ENCODE results near the gene ADAP1. TPM values are rescaled to one million over a fixed set of nuclear protein-coding genes. Genes with fewer than 3 reads are reported as not detected.

Gene ADAP1
- total RNA-seq, 1 experiment from 2014 or later: 3.5 TPM

DNA sequence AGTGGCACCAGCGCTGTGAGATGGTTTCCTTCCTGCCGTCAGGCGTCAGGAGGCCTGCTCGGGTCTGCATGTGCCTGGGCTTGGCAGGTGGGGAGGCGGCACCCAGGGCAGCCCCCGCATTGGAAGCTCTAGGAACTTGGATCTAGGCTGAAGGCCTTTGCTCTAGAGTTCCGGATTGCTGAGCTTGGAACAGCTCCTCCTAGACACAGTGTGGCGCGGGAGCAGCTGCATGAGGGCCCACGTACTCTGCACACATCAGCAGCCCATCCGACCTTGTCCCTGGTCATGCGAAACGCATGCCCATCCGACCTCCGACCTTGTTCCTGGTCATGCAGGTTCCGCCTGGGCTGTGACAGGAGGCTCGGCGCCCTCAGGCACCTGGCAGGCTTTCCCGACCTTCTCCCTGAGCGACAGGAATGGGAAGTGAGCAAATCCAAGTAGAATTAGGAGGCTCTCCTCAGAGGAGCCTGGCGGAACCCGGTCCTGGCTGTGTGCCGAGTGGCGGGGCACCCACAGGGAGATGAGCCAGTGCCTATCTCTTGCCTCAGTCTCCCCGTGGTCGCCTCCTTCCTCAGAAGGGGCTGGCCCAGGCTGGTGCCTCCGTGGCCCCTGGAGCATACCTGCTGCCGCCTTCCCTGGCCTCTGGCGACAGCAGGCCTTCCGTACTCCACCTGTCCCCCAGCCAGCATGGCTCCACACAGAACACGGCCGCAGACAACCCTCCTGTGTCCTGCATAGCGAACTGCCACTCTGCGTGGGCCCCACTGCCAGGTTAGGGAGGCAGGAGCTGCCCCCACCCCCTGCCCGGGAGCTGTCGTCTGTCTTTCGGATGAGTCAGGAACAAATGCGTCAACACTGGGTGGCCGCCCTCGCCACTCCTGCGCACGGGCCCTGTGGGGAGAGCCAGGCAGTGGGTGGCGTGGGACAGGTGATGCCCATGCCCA is 66.1 kb downstream of the ADAP1 start:
- H3K4me3 ChIP-seq: no peak overlapping the region
- no peak overlapping the region for H3K27ac ChIP-seq
- H3K9me3 ChIP-seq (replicated peaks): no peaks in the 10 kb centered on the region
- DNase-seq (ENCODE audit: low read depth in 1 of 2, low spot score in 2 of 2): no peak
- H3K4me1 ChIP-seq (replicated peaks): no peaks in the 10 kb centered on the region
- H3K36me3 ChIP-seq: peaks cover 49% of the 10 kb centered on the region
- no peaks in the 10 kb centered on the region for H3K27me3 ChIP-seq (replicated peaks)

DNA sequence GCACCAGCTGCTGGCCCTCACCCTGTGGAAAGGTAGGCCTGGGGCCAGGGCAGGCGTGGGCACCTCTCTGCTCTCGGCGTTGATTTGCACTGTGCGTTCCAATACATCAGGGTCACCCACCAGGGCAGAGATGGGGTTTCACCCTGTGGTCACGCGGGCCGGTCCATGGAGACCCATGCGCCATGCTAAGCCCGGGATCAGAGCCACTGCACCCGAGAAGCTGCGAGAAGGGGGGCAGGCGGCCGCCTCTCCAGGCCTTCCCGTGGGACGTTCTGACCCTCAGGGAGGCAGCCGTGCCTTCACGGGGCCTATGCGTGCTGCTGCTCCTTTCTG is 67.0 kb downstream of the ADAP1 start:
- no peak for DNase-seq (ENCODE audit: low read depth in 1 of 2, low spot score in 2 of 2)
- peaks cover 45% of the 10 kb centered on the region for H3K36me3 ChIP-seq
- H3K27me3 ChIP-seq (replicated peaks): no peaks in the 10 kb centered on the region
- no peaks in the 10 kb centered on the region for H3K9me3 ChIP-seq (replicated peaks)
- no peak overlapping the region for H3K4me3 ChIP-seq
- no peak overlapping the region for H3K27ac ChIP-seq
- no peaks in the 10 kb centered on the region for H3K4me1 ChIP-seq (replicated peaks)

DNA sequence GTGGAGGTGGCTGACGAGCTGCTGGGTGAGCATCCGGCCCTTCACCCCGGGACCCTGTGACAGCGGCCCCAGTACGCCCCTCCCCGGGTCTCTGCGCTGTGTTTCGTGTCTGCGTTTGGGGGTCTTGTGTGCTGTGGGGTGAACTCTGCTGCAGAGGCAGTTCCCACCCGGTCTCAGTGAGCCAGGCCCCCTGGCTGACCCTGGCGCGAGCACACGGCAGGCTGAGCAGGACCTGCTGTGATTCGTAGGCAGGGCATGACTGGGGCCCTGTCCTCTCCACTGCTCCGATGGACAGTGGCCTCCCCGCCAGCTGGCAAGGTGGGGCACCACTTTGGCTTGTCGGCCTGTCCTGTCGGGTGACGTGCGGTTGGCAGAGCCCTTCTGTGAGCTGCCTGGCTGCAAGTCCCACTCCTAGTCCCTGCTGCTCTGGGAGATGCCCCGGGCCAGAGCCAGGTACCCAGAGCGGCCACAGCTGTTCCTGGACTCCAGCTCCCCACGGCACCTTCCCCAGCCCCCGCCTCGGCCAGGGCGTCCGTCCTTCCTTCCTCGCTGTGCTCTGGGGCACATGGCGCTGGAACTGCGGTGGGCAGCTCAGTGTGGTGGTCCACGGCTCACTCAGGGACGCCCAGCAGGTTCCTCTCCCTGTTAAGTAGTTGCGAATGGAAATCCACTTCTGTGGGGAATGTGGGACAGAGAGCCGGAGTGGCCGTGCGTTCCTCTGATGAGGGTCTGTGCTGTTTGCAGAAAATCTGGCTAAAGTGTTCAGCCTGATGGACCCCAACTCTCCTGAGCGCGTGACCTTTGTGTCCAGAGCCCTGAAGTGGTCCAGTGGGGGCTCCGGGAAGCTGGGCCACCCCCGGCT is 67.6 kb downstream of the ADAP1 start:
- DNase-seq (ENCODE audit: low read depth in 1 of 2, low spot score in 2 of 2): no peak
- no peaks in the 10 kb centered on the region for H3K4me1 ChIP-seq (replicated peaks)
- no peak overlapping the region for H3K27ac ChIP-seq
- H3K4me3 ChIP-seq: no peak overlapping the region
- peaks cover 39% of the 10 kb centered on the region for H3K36me3 ChIP-seq
- no peaks in the 10 kb centered on the region for H3K9me3 ChIP-seq (replicated peaks)
- no peaks in the 10 kb centered on the region for H3K27me3 ChIP-seq (replicated peaks)

DNA sequence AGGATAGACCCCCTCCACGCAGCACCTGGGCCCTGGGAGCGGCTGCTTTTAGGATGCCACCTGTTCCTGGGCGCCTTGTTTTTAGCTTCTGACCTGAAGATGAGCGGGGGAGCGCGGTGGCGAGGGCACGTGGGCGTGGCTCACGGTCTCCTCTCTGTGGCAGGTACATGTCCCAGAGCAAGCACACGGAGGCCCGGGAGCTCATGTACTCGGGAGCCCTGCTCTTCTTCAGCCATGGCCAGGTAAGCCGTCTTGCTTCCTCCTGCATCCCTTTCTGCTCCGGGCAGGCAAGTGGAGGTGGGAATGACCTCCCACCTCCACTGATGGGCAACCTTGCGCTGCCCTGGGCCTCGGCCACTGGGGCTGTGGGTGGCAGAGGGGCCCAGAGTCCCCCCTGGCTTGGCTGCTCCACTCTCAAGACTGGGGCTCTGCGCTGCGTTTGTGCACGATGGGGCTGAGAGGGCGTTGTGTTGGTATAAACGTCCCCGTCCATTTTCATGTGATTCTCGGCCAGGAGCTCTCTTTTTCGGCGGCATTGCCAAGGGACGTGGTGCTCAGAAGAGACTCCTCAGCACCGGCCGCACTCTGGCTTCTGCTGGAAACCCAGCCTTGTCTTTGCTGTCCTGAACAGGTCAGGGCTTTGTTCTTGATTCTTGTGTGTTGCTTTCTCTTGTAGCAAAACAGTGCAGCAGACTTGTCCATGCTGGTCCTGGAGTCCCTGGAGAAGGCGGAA is 68.4 kb downstream of the ADAP1 start:
- DNase-seq (ENCODE audit: low read depth in 1 of 2, low spot score in 2 of 2): no peak
- peaks cover 33% of the 10 kb centered on the region for H3K36me3 ChIP-seq
- no peaks in the 10 kb centered on the region for H3K9me3 ChIP-seq (replicated peaks)
- H3K27ac ChIP-seq: no peak overlapping the region
- H3K4me1 ChIP-seq (replicated peaks): no peaks in the 10 kb centered on the region
- H3K4me3 ChIP-seq: no peak overlapping the region
- no peaks in the 10 kb centered on the region for H3K27me3 ChIP-seq (replicated peaks)

DNA sequence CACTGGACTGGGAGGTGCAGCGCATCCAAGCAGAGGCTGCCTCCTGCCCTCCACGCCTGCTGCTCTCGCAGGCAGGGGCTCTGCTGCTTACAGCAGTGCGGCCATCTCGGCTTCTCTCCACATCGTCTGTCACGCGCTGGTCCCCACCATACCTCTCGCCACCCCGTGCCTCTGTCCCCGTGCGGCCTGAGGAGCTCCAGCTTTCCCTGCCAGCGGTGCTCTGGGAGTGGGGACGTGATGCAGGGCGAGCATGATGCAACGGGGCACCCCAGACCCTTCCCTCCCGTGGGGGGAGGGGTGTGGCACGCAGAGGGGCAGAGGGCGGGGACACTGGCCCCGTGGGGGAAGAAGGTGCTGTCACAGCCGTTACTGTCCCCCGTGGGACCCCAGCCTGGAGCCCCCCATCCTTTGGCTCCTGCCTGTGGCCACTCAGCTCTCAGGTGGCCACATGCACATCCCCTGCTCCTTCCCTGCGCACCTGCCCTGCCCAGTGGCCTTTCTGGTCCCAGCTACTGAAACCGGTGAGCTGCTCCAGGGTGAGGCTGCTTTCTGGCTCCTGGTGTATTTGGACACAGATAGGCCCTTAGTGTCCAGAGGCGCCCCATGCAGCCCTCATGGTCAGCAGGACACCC is 69.1 kb downstream of the ADAP1 start:
- peaks cover 31% of the 10 kb centered on the region for H3K36me3 ChIP-seq
- no peaks in the 10 kb centered on the region for H3K9me3 ChIP-seq (replicated peaks)
- H3K4me3 ChIP-seq: no peak overlapping the region
- no peaks in the 10 kb centered on the region for H3K4me1 ChIP-seq (replicated peaks)
- H3K27me3 ChIP-seq (replicated peaks): no peaks in the 10 kb centered on the region
- H3K27ac ChIP-seq: no peak overlapping the region
- DNase-seq (ENCODE audit: low read depth in 1 of 2, low spot score in 2 of 2): no peak

DNA sequence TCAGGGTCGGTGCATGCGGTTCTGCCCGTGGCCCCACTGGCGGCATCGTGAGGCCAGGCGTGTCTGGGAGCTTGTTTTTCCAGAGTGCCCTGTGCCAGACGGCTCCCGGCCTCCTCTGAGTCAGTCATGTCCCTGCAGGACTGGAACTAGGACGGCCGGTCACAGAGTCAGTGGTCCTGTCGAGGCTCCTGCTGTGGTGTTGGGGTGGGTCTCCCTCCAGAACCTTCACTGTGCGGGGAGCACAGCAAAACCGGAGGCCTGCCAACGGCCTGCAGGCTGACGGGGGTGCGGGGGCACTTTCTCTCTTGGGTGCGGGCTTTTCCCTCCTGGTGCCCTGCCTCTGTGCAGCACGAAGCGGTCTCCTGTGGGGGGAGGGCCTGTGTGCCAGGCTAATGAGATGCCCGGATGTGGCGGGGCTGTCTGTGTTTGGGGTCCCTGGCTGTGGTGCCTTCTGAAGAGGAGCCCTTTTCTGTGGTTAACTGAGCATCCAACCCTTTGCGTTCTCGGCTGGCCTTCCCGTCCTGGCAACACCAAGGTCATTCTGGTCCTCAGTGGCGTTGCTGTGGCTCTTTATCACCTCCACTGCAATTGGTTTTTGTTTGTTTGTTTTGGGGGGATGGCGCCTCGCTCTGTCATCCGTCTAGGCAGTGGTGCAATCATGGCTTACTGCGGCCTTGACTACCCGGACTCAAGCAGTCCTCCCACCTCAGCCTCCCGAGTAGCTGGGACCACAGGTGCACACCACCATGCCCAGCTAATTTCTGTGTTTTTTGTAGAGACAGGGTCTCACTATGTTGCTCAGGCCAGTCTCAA is 70.1 kb downstream of the ADAP1 start:
- no peaks in the 10 kb centered on the region for H3K9me3 ChIP-seq (replicated peaks)
- H3K4me1 ChIP-seq (replicated peaks): no peaks in the 10 kb centered on the region
- H3K4me3 ChIP-seq: no peak overlapping the region
- H3K27me3 ChIP-seq (replicated peaks): no peaks in the 10 kb centered on the region
- H3K36me3 ChIP-seq: peaks cover 37% of the 10 kb centered on the region
- no peak for DNase-seq (ENCODE audit: low read depth in 1 of 2, low spot score in 2 of 2)
- no peak overlapping the region for H3K27ac ChIP-seq

DNA sequence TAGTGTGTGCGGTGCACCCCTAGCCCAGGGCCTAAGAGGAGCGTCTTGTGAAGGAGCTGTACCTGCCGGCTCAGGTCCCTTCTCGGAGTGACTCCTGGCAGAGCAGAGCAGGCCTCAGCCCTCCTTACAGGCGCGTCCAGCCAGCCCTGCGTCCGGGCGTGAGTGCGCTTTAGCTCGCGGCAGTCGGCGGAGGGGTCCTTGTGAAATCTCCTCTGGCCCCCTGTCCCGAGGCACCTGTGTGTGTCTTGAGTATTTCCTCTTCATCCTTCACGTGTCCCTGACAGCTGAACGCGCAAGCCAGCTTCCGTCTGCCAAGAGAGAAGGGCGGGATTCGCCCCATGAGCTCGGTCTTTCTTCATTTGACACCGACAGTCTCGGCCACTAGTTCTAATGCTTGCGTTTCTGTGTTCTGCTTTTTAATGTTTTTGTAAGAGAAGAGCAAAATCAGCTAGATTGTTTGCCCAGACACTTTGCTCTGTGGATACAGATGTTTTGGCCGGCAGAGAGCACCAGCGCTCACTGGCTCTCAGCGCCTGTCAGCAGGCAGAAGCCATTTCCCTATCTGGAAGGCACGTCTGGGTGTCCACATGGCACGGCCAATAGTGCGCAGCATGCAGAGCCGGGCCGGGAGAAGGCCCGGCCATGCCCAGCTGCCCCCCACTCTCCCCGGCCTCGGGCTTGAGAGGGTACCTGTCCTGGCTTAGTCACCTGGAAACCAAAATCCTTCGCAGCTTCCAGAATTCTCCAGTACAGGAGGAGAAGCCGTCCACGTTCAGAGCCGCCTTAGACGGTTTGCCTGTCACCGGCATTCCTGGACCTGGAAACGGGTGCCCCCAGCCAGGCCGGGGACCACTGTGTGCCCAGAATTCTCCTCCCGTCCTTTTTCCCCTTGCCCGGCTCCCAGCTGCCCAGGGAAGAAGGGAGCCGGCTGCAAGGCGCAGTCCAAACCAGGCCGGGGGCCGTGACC is 71.1 kb downstream of the ADAP1 start:
- Histone ChIP-seq H3K27ac (no peak overlapping the region), H3K27me3 (replicated peaks) (no peaks in the 10 kb centered on the region), H3K4me3 (no peak overlapping the region), H3K9me3 (replicated peaks) (no peaks in the 10 kb centered on the region), H3K4me1 (replicated peaks) (no peaks in the 10 kb centered on the region), H3K36me3 (peaks cover 36% of the 10 kb centered on the region)
- no peak for DNase-seq (ENCODE audit: low read depth in 1 of 2, low spot score in 2 of 2)

DNA sequence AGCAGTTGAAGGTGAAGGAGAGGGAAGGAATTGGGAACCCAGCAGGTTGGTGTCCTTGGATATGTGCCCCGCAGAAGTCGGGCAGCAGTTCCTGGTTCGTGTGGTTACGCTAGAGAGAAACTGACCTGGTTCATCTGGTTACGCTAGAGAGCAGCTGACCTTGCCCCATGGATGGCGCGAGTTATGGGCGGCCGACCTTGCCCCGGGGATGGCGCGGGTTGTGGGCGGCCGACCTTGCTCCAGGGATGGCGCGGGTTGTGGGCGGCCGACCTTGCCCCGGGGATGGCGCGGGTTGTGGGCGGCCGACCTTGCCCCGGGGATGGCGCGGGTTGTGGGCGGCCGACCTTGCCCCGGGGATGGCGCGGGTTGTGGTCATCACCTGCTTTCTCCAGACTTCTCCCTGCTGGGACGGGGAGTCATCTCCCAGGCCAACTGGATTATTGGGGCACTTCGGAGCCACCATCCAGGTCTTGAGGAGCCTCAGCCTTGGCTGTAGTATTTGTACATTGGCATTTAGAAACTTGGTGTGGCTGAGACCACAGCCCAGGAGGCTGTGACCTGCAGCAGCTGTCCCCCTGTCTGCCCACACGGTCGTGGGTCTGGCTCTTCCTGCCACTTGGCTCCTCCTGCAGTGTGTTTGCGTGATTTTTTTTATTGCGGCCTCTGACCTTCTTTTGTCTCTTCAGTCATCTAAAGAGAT is 72.0 kb downstream of the ADAP1 start:
- peaks cover 32% of the 10 kb centered on the region for H3K36me3 ChIP-seq
- H3K27ac ChIP-seq: no peak overlapping the region
- H3K27me3 ChIP-seq (replicated peaks): no peaks in the 10 kb centered on the region
- DNase-seq (ENCODE audit: low read depth in 1 of 2, low spot score in 2 of 2): no peak
- no peaks in the 10 kb centered on the region for H3K9me3 ChIP-seq (replicated peaks)
- peaks cover 5% of the 10 kb centered on the region for H3K4me1 ChIP-seq (replicated peaks)
- no peak overlapping the region for H3K4me3 ChIP-seq

DNA sequence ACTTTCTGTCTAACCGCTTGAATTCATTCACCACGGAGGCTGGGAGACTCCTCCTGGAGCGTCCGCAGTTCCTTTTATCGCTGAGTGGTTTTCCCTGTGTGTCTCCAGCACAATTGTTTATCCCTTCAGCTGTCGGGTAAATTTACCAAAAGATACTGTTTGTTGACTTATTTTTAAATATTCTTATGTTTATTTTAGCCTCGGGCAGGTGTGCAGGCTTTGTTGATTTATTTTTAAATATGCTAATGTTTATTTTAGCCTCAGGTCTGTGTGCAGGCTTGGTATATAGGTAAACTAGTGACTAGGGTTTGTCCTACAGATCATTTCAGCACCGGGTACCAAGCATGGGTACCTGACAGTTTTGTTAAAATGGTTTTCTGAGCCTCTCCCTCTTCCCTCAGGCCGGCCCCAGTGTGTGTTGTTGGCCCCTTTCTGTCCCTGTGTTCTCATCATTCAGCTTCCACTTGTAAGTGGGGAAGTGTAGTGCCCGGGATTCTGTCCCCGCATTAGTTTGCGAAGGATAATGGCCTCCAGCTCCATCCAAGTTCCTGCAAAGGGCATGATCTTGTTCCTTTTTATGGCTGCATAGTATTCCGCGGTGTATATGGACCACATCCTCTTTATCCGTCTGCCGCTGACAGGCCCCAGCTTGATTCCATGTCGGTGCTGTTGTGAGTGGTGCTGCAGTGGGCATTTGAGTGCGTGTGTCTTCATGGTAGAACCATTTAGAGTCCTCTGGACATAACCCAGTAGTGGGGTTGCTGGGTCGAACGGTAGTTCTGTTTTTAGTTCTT is 72.8 kb downstream of the ADAP1 start:
- no peak for DNase-seq (ENCODE audit: low read depth in 1 of 2, low spot score in 2 of 2)
- Histone ChIP-seq H3K27me3 (replicated peaks) (no peaks in the 10 kb centered on the region), H3K4me1 (replicated peaks) (peaks cover 5% of the 10 kb centered on the region)

DNA sequence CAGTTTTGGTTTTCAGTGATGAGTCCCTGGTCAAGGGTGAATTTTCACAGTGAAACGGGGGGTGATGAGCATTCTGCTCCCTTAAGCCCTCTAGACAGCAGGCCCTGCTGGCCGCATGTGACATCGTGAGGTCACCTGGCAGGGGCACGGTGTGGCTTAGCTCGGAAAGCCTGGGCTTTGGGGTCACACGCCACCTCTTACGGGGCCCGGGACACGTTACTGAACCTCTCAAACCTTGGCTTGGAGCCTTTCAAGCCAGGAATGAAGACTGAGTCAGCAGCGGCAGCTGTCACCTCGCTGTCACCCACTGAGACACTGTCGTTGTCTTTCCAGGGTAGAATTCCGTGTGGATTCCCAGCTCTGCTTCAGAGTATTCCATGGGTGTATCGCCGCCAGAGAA is 74.0 kb downstream of the ADAP1 start:
- DNase-seq (ENCODE audit: low read depth in 1 of 2, low spot score in 2 of 2): no peak
- Histone ChIP-seq H3K9me3 (replicated peaks) (peaks cover 6% of the 10 kb centered on the region), H3K27ac (no peak overlapping the region), H3K27me3 (replicated peaks) (no peaks in the 10 kb centered on the region), H3K4me3 (no peak overlapping the region), H3K36me3 (peaks cover 32% of the 10 kb centered on the region), H3K4me1 (replicated peaks) (peaks cover 10% of the 10 kb centered on the region)

More for the DNA sequence above, 72.8 kb downstream of the ADAP1 start:
- Histone ChIP-seq H3K4me3 (no peak overlapping the region), H3K9me3 (replicated peaks) (peaks cover 3% of the 10 kb centered on the region), H3K36me3 (peaks cover 27% of the 10 kb centered on the region), H3K27ac (no peak overlapping the region)

DNA sequence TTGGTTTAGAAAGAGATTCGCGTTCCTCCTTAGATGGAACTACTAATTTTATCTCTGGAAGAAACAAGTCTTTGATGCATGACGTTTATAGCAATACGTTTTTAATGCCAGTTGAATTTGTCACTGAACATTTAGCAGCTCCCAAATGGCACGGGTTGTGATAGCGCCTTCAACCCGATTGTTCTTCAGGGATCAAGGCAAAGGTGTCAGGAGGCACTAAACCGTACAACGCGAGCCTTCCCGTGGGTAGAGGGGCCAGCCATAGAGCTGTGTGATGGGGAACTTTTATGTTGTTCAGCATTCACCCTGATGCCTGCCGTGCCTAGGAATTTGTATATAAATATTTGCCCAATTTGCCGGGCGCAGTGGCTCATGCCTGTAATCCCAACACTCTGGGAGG is 74.8 kb downstream of the ADAP1 start:
- H3K27me3 ChIP-seq (replicated peaks): no peaks in the 10 kb centered on the region
- DNase-seq (ENCODE audit: low read depth in 1 of 2, low spot score in 2 of 2): no peak
- H3K27ac ChIP-seq: no peak overlapping the region
- no peak overlapping the region for H3K4me3 ChIP-seq
- peaks cover 11% of the 10 kb centered on the region for H3K4me1 ChIP-seq (replicated peaks)
- H3K9me3 ChIP-seq (replicated peaks): peaks cover 6% of the 10 kb centered on the region
- H3K36me3 ChIP-seq: peaks cover 40% of the 10 kb centered on the region
